Upper lobe of left lung (tissue), 4 donors: ENCODE measurements around the gene MVK.

Source experiments
- CTCF ChIP-seq, 6 experiments: fragments of 450-650 bp in 4 of 6; fragments of 200-600 bp in 2 of 6; sonication (generic) in 2 of 6; IDR thresholded peaks; one replicate each; pipeline ENCODE4 v1.5.1; 2016 to 2019; ENCODE audit warnings: antibody characterized with exemption in 6 of 6
- EP300 ChIP-seq, 4 donors: sonication (generic); formaldehyde crosslinking; IDR thresholded peaks; one replicate each; pipeline ENCODE4 v1.5.1; 2017; ENCODE audit warnings: antibody characterized with exemption in 4 of 4, control low read depth in 2 of 4
- POLR2A ChIP-seq, 4 donors: fragments of 450-650 bp; IDR thresholded peaks; one replicate each; pipeline ENCODE4 v1.5.1; 2016 to 2017; ENCODE audit warnings: antibody characterized with exemption in 4 of 4, mild to moderate bottlenecking in 2 of 4

DNA sequence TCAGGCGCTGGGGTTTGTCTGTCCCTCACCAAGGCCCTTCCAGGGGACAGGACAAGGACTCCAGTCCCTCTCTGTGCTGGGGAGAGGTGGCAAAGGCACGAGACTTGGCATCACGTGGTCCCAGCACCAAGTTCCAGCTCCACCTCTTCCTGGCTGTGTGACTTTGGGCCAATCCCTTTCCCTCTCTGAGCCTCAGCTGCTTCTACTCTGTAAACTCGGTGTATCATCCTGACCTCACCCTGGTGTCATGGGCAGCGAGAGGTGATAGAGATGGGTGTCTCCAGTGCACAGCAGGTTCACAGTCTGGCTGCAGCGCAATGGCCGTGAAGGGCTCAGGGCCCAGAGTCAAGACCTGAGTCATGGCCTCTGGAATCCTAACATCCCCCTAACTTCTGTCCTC, 54.0 kb downstream of the MVK start:
- TF ChIP-seq CTCF (IDR thresholded peaks at IDR 0.05) (no peak), EP300 (IDR thresholded peaks at IDR 0.05) (no peak), POLR2A (IDR thresholded peaks at IDR 0.05) (no peak)
